HG02642 (cell line): ENCODE results near the gene CCDC12.

Experiments used
- ATAC-seq: cut with Tn5 transposase; IDR thresholded peaks from one replicate; pipeline ENCODE4 v1.9.1; 2021; ENCODE audit warnings: mild to moderate bottlenecking; ENCODE audit not compliant: unreplicated experiment, poor library complexity

Gene CCDC12

GRCh38 chr3:47008234-47008796 is 31.8 kb upstream of the CCDC12 start:
- ATAC-seq = no peak

- no peak for ATAC-seq
These were observed 31.1 kb upstream of the CCDC12 start for GRCh38 chr3:47007482-47008233.

- ATAC-seq = no peak
These were observed 30.5 kb upstream of the CCDC12 start for GRCh38 chr3:47007001-47007400.

- no peak for ATAC-seq
These were observed 29.7 kb upstream of the CCDC12 start for GRCh38 chr3:47006145-47006651.

GRCh38 chr3:47005212-47006144 is 28.9 kb upstream of the CCDC12 start:
- ATAC-seq = no peak

- no peak for ATAC-seq
These were observed 28.0 kb upstream of the CCDC12 start for GRCh38 chr3:47004369-47005211.

- ATAC-seq = no peak
These were observed 27.2 kb upstream of the CCDC12 start for GRCh38 chr3:47003461-47004368.

- ATAC-seq = no peak
These were observed 26.5 kb upstream of the CCDC12 start for GRCh38 chr3:47003056-47003410.

- no peak for ATAC-seq
These were observed 25.9 kb upstream of the CCDC12 start for GRCh38 chr3:47002171-47003055.

- no peak for ATAC-seq
These were observed 25.2 kb upstream of the CCDC12 start for GRCh38 chr3:47001731-47002170.

- ATAC-seq = no peak
These were observed 24.6 kb upstream of the CCDC12 start for GRCh38 chr3:47000922-47001730.

- ATAC-seq = no peak
These were observed 23.8 kb upstream of the CCDC12 start for GRCh38 chr3:47000198-47000815.

- ATAC-seq = no peak
These were observed 23.1 kb upstream of the CCDC12 start for GRCh38 chr3:46999516-47000197.

- ATAC-seq = no peak
These were observed 22.4 kb upstream of the CCDC12 start for GRCh38 chr3:46998852-46999515.

- no peak for ATAC-seq
These were observed 21.7 kb upstream of the CCDC12 start for GRCh38 chr3:46998121-46998851.
